ENCODE measurements around the gene SLC6A3.

Gene SLC6A3

GRCh38 chr5:1405539-1406530, 39.4 kb downstream of the SLC6A3 start:
- DNase-seq (ENCODE audit: low read depth): no peak

- no peak for DNase-seq (ENCODE audit: low read depth)
Measured at GRCh38 chr5:1405121-1405520, 40.1 kb downstream of the SLC6A3 start.

- DNase-seq (ENCODE audit: low read depth): no peak
Measured at GRCh38 chr5:1404062-1404461, 41.2 kb downstream of the SLC6A3 start.

- DNase-seq (ENCODE audit: low read depth): no peak
Measured at GRCh38 chr5:1402611-1403255, 42.5 kb downstream of the SLC6A3 start.

DNA sequence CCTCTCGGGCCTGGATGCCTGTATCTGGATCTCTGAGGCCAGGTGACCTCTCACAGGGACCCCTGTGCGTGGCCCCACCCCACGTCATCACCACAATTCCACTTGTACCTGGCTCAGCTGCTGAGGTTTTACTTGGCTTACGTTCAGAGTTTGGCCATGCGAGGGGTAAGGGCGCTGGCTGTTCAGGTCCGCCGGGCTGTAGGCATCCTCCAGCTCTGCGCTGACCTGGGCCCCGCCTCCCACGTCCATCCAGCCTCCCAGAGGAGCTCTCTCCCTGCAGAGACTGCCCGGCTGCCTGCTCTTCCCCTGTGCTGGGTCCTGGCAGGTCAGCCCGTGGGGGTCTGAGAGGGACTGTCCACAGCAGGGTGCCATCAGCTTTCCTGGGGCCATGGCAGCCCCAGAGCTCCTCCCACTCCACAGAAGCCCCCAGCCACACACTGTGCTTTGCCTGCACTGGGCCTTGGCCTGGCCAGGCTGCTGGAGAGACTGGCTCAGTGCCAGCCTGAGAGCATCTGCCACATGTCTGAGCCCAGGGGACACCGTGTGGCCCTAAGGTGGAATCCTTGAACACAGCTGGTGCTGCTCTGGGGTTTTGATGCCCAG, 43.6 kb downstream of the SLC6A3 start:
- DNase-seq (ENCODE audit: low read depth): no peak

DNA sequence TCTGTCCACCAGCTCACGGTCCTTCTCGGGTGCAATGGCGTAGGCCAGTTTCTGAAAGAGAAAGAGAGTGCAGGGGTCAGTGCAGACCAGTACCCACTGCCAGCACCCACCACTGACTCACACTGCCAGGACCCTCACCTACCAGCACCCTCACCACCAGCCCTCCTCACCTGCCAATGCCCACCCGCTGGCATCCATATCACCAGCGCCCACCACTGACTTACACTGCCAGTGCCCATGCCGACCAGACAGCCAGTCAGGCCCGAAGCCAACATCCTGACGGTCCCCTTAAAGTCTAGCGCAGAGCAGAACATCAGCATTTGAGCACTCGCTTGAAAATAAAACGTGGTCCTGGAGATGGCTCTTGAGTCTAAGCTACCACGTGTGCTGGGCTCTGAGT, 44.3 kb downstream of the SLC6A3 start:
- DNase-seq (ENCODE audit: low read depth): no peak

GRCh38 chr5:1400211-1400855, 44.9 kb downstream of the SLC6A3 start:
- no peak for DNase-seq (ENCODE audit: low read depth)

GRCh38 chr5:1399737-1400136, 45.5 kb downstream of the SLC6A3 start:
- DNase-seq (ENCODE audit: low read depth): no peak

- DNase-seq (ENCODE audit: low read depth): no peak
Measured at GRCh38 chr5:1396293-1396816, 48.9 kb downstream of the SLC6A3 start.

DNA sequence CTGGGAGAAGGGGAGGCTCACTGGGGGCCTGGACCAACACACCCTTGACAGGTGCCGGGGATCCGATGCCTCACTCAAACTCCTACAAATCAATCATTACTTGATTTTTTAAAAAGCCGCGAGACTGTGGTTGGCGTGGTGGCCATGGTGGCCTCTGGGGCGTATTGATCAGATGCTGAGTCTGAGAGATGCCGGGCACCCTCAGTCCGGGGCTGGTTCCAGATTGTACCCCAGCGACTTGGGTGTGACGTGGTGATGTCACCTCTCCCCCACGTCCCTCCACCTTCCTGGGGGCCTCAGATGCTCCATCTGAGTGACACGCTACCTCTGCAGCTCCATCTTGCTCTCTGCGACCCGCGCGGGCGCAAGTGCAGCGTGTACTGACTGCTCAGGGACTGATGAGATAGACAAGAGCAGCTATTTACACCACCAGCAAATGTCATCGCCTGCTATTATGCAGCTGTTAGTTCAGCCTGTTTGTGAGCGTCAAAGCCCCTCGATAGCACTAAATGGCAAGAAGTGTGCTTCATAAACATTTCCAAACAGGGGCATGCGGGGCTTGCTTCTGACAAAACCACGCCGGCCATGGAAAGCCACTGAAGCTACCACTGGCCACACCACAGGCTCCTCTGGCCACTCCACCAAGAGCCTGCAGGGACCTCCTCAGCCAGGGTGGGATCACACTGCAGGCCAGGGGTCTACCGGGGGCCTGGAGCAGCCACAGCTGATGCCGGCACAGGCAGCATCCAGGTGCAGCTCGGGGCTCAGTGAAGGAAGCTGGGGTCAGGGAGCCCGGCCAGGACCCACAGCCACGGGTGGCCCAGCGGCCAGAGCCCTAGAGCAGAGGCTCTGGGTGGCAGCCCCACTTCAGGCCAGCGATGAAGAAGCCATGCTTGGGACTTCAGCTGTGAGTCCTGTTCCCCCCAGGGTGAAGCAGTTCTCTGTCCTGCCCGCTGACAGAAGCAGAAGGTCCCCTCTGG, 50.1 kb downstream of the SLC6A3 start:
- no peak for DNase-seq (ENCODE audit: low read depth)

DNA sequence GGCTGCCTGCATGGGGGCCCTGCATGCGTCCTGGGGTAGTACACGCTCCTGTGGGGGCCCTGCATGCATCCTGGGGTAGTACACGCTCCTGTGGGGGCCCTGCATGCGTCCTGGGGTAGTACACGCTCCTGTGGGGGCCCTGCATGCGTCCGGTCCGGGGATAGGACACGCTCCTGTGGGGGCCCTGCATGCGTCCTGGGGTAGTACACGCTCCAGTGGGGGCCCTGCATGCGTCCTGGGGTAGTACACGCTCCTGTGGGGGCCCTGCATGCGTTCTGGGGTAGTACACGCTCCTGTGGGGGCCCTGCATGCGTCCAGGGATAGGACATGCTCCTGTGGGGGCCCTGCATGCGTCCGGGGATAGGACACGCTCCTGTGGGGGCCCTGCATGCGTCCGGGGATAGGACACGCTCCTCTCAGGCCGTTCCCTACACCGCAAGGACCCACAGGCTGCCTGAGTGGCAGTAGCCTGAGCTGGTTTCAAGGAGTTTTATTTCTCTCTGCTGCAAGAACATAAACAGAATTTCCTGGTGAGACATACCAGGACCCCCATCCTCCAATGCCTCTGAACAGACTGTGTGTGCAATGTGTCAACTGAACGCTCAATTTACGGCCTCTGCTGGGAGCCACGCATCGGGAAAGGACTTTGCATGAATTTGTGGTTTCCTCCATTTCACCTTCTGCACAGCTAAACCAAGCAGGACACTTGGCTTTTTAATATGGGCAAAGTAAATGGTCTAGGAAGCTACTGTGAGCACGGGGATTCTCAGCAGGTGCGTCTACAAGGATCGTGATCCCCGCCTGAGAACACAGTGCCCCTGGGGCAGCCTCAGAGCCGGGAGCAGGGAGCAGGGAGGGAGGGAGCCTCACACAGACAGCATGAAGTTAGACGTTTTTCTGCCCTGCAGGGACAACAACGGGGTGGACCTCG, 51.4 kb downstream of the SLC6A3 start:
- no peak for DNase-seq (ENCODE audit: low read depth)

GRCh38 chr5:1392801-1393565, 52.3 kb downstream of the SLC6A3 start:
- DNase-seq (ENCODE audit: low read depth): no peak

DNA sequence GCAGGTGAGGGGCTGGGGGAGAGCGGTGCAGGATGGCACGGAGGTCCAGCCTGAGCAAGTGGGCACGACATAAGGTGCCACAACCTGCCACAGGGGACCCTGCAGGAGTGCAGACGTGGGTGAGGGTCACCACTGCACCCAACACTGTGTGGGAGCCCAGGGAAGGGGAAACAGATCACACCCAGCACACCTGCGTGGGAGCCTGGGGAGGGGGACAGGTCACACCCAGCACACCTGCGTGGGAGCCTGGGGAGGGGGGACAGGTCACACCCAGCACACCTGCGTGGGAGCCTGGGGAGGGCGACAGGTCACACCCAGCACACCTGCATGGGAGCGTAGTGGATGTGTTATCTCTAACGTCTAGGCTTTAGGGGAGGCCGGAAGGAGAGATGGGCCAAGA, 53.0 kb downstream of the SLC6A3 start:
- DNase-seq (ENCODE audit: low read depth): no peak

DNA sequence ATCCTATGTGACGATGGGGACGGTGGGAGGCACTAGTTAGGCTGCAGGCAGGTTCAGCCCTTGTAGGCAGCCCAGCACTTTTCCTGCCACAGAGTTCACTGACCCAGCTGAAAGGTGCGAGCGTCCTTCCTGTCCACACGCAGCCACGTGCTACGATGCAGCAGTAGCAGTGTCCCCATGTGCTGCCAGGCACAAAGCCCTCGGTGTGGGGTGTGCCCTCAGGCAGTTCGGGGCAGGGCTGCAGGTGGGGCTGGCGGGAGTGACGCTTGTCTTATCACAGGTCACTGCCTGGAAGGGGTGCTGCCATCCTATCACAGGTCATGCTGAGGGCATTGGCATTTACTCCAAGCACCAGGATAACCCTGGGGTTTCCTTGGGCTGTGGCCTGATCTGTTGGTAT, 53.5 kb downstream of the SLC6A3 start:
- no peak for DNase-seq (ENCODE audit: low read depth)

DNA sequence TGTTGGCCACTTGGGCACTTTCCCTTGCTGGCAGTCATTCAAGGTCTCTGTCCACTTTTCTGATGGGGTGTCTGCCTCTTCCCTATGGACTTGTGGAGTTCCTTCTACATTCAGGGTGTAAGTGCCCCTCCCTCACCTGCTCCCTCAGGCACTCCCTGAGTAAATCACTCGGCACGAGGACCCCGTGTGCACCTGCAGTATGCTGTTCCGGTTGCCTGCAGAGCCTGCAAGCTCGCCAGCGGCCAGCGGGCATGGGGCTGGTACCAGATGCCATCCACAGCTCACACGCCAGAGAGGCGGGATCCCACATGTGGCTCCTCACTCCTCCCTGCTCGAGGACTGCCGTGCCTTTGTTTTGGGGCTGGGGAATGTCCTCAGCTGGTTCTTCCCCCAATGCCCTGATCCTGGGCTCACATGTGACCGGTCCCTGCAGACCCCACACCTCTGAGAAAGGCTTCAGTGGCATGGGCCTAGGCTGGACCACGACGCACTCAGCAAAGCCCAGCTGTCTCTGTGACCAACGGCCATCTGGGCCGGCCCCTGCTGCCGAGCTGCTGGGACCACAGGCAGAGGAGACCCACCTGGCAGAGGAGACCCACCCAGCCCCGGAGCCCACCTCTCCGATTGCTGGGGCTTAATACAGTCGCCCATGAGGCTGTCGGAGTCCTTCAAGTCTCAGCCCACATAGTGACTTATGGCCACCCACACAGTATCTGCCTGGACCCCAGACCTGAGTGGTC, 54.2 kb downstream of the SLC6A3 start:
- no peak for DNase-seq (ENCODE audit: low read depth)

DNA sequence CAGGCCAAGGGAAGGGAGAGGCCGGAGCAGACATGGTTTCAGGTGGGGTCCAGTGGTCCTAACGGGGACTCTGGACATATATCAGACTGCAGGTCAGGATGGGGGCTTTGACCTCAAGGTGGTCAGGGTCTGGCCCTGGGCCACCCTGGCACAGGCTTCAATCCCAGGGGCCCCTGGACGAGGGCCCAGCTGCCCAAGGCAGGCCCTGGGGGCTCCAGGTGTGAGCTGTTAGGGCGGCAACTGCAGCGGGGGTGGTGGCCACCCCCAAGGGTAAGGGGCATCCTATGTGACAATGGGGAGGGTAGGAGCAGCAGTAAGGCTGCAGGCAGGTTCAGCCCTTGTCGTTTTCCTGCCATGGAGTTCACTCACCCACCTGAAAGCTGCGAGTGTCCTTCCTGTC, 54.9 kb downstream of the SLC6A3 start:
- no peak for DNase-seq (ENCODE audit: low read depth)

GRCh38 chr5:1388383-1388967, 56.8 kb downstream of the SLC6A3 start:
- DNase-seq (ENCODE audit: low read depth): no peak

GRCh38 chr5:1387876-1388275, 57.4 kb downstream of the SLC6A3 start:
- no peak for DNase-seq (ENCODE audit: low read depth)
